Thyroid gland (tissue), 4 donors: ENCODE results near the gene CCDC9. TPM values are rescaled to one million over a fixed set of nuclear protein-coding genes. Genes with fewer than 3 reads are reported as not detected.
A peak's percentile ranks its signal among the peaks of the same experiment; 100 is the strongest.

Experiments
- DNase-seq, 2 donors: peaks; one replicate each; pipeline ENCODE4 v3.0.0-alpha.2; 2019
- H3K27ac ChIP-seq, 3 donors: fragments of 200-600 bp; sonication (generic); 1 replicate in 2 of 3; 2 replicates in 1 of 3; pipeline ENCODE4 v1.5.1; 2016 to 2019; ENCODE audit warnings: mild to moderate bottlenecking in 1 of 3, moderate library complexity in 1 of 3
- H3K27me3 ChIP-seq: fragments of 200-600 bp; sonication (generic); one replicate; pipeline ENCODE4 v1.5.1; 2019
- H3K36me3 ChIP-seq, 2 donors: fragments of 200-600 bp; sonication (generic); one replicate each; pipeline ENCODE4 v1.5.1; 2016 to 2019
- H3K4me1 ChIP-seq, 2 donors: fragments of 200-600 bp; sonication (generic); one replicate each; pipeline ENCODE4 v1.5.1; 2017 to 2019
- H3K4me3 ChIP-seq, 3 donors: fragments of 200-600 bp; sonication (generic); replicated peaks in 1 of 3; 1 replicate in 2 of 3; 2 replicates in 1 of 3; pipeline ENCODE4 v1.5.1; 2016; ENCODE audit warnings: mild to moderate bottlenecking in 1 of 3
- H3K9me3 ChIP-seq: fragments of 200-600 bp; sonication (generic); one replicate; pipeline ENCODE4 v1.5.1; 2017
- CTCF ChIP-seq, 6 experiments: fragments of 200-600 bp in 3 of 6; fragments of 450-650 bp in 3 of 6; sonication (generic) in 3 of 6; IDR thresholded peaks; one replicate each; pipeline ENCODE4 v1.5.1; 2016 to 2019; ENCODE audit warnings: antibody characterized with exemption in 6 of 6, mild to moderate bottlenecking in 2 of 6, inconsistent platforms in 1 of 6, moderate library complexity in 1 of 6
- POLR2A ChIP-seq, 2 donors: fragments of 450-650 bp; IDR thresholded peaks; one replicate each; pipeline ENCODE4 v1.6.1; 2017; ENCODE audit warnings: antibody characterized with exemption in 2 of 2, mild to moderate bottlenecking in 2 of 2, moderate library complexity in 1 of 2
- WGBS, 2 donors: methylation state at CpG; one replicate each; pipeline ENCODE4 v1.1.5; 2017; 5-methylcytosine and 5-hydroxymethylcytosine counted together
- intact Hi-C: fragments of 100-400 bp; cut with DNase I; formaldehyde crosslinking; loops from one replicate; pipeline ENCODE4 v1.15.1; 2023
- total RNA-seq, 4 donors: library from RNA; depleted of rRNA; stranded (reverse); fragments of >200 nt; gene quantifications; one replicate each; pipeline ENCODE4 v1.2.3, GENCODE V29; 2016

Gene CCDC9
- total RNA-seq, 4 donors from 2014 or later = 16.1 to 21.9 (median 17.8) TPM

- Histone ChIP-seq H3K4me1 (peaks cover 11 to 38% of the 10 kb centered on the region in 2 donors), H3K27me3 (no peaks in the 10 kb centered on the region), H3K36me3 (no peaks in the 10 kb centered on the region), H3K9me3 (no peaks in the 10 kb centered on the region), H3K27ac (no peak overlapping the region), H3K4me3 (no peak overlapping the region)
- DNase-seq = no peak
- intact Hi-C loops = loop anchor here (5.0 to 10.0 kb wide), 3 partner anchors 33 to 226 kb away; partner anchors contain the start of gene NPAS1
- 56 to 60% methylated on average over 6 of the region's 6 CpGs for WGBS, 2 donors
- TF ChIP-seq CTCF (IDR thresholded peaks at IDR 0.05) = no peak
- no peak for TF ChIP-seq POLR2A (IDR thresholded peaks at IDR 0.05)
These were observed 15.8 kb upstream of the CCDC9 start for GRCh38 chr19:47240556-47240955.

GRCh38 chr19:47240996-47241918 is 15.1 kb upstream of the CCDC9 start:
- H3K4me1 ChIP-seq = peaks cover 11 to 38% of the 10 kb centered on the region in 2 donors
- TF ChIP-seq CTCF (IDR thresholded peaks at IDR 0.05) (no peak), POLR2A (IDR thresholded peaks at IDR 0.05) (no peak)
- no peak overlapping the region for H3K27ac ChIP-seq
- WGBS, 2 donors = 23 to 30% methylated on average over 6 to 9 of the region's 27 CpGs
- H3K36me3 ChIP-seq = no peaks in the 10 kb centered on the region
- DNase-seq = peak; percentile 78 to 82
- H3K4me3 ChIP-seq = no peak overlapping the region
- H3K27me3 ChIP-seq = no peaks in the 10 kb centered on the region
- no peaks in the 10 kb centered on the region for H3K9me3 ChIP-seq
- intact Hi-C loops = loop anchor here (5.0 to 10.0 kb wide), 3 partner anchors 34 to 226 kb away; partner anchors contain the start of gene NPAS1

- no peaks in the 10 kb centered on the region for H3K9me3 ChIP-seq
- intact Hi-C loops = loop anchor here (5.0 to 10.0 kb wide), 3 partner anchors 35 to 227 kb away; partner anchors contain the start of gene NPAS1
- H3K4me3 ChIP-seq = no peak overlapping the region
- TF ChIP-seq CTCF (IDR thresholded peaks at IDR 0.05) (no peak), POLR2A (IDR thresholded peaks at IDR 0.05) (no peak)
- H3K27me3 ChIP-seq = no peaks in the 10 kb centered on the region
- H3K4me1 ChIP-seq = peaks cover 11 to 38% of the 10 kb centered on the region in 2 donors
- no peak for DNase-seq
- WGBS, 2 donors = 85 to 87% methylated on average over 7 of the region's 7 CpGs
- no peaks in the 10 kb centered on the region for H3K36me3 ChIP-seq
- no peak overlapping the region for H3K27ac ChIP-seq
These were observed 14.3 kb upstream of the CCDC9 start for GRCh38 chr19:47241919-47242577.

GRCh38 chr19:47243364-47243775 is 13.0 kb upstream of the CCDC9 start:
- H3K4me3 ChIP-seq = no peak overlapping the region

More at GRCh38 chr19:47243364-47243775, 13.0 kb upstream of the CCDC9 start:
- intact Hi-C loops = loop anchor here (5.0 to 10.0 kb wide), 3 partner anchors 36 to 229 kb away; partner anchors contain the start of gene NPAS1
- no peak overlapping the region for H3K27ac ChIP-seq
- TF ChIP-seq POLR2A (IDR thresholded peaks at IDR 0.05) = no peak
- no peak for TF ChIP-seq CTCF (IDR thresholded peaks at IDR 0.05)
- H3K27me3 ChIP-seq = no peaks in the 10 kb centered on the region
- H3K4me1 ChIP-seq = peaks cover 11 to 38% of the 10 kb centered on the region in 2 donors
- no peaks in the 10 kb centered on the region for H3K36me3 ChIP-seq
- 19 to 25% methylated on average over 7 to 9 of the region's 9 CpGs for WGBS, 2 donors
- DNase-seq = no peak
- no peaks in the 10 kb centered on the region for H3K9me3 ChIP-seq
